SK-N-SH (cell line): Measurements from ENCODE around the gene PRG3. TPM values are rescaled to one million over a fixed set of nuclear protein-coding genes. Genes with fewer than 3 reads are reported as not detected.

Source experiments
- CTCF ChIA-PET: fragments of 300-600, 350-600 bp; formaldehyde crosslinking; extraction: SDS; loops from one replicate; lab custom pipeline; 2021; lab: Yijun Ruan, JAX
- POLR2A ChIA-PET: fragments of 350-600 bp; sonication (Branson Sonifier 250); formaldehyde crosslinking; extraction: SDS; loops from one replicate; lab custom pipeline; 2020; ENCODE audit warnings: antibody characterized with exemption, inconsistent platforms; lab: Yijun Ruan, JAX
- DNase-seq: peaks from one replicate; pipeline ENCODE4 v3.0.0; 2012
- H2AFZ ChIP-seq: fragments of 200-600 bp; sonication (generic); 2 replicates; pipeline ENCODE4 v1.8.1; 2016; ENCODE audit warnings: antibody characterized with exemption, mild to moderate bottlenecking, low read depth
- H3F3A ChIP-seq: fragments of 200-600 bp; sonication (generic); replicated peaks from 2 replicates; pipeline ENCODE3; 2016; ENCODE audit warnings: antibody characterized with exemption, mild to moderate bottlenecking; ENCODE audit not compliant: insufficient read depth
- H3K27ac ChIP-seq, 2 experiments: fragments of 200-500 bp in 1 of 2; fragments of 200-600 bp in 1 of 2; sonication (Bioruptor generic) in 1 of 2; sonication (generic), shearing (Covaris generic) in 1 of 2; 2 replicates each; pipeline versions ENCODE4 v1.5.1 to v1.6.1; 2014 to 2016; ENCODE audit warnings: low read depth in 2 of 2, inconsistent platforms in 1 of 2, low read length in 1 of 2, mild to moderate bottlenecking in 1 of 2, mixed read lengths in 1 of 2
- H3K27me3 ChIP-seq: fragments of 200-600 bp; sonication (generic), shearing (Covaris generic); 2 replicates; pipeline ENCODE4 v1.6.1; 2016; ENCODE audit warnings: mixed run types; ENCODE audit not compliant: insufficient read depth
- H3K36me3 ChIP-seq, 2 experiments: fragments of 200-500 bp in 1 of 2; fragments of 200-600 bp in 1 of 2; sonication (Bioruptor generic) in 1 of 2; sonication (generic) in 1 of 2; replicated peaks in 1 of 2; 2 replicates each; pipeline versions ENCODE3 to v1.5.1; 2014 to 2016; ENCODE audit warnings: low read length in 1 of 2, mild to moderate bottlenecking in 1 of 2; ENCODE audit not compliant: insufficient read depth in 2 of 2, control insufficient read depth in 1 of 2
- H3K4me1 ChIP-seq, 2 experiments: fragments of 200-500 bp in 1 of 2; fragments of 200-600 bp in 1 of 2; sonication (Bioruptor generic) in 1 of 2; sonication (generic), shearing (Covaris generic) in 1 of 2; 2 replicates each; pipeline versions ENCODE4 v1.5.1 to v1.6.1; 2014 to 2016; ENCODE audit warnings: low read depth in 1 of 2, low read length in 1 of 2, mixed run types in 1 of 2; ENCODE audit not compliant: insufficient read depth in 2 of 2, control insufficient read depth in 1 of 2
- H3K4me2 ChIP-seq: fragments of 200-600 bp; sonication (generic), shearing (Covaris generic); 2 replicates; pipeline ENCODE4 v1.6.1; 2017; ENCODE audit warnings: mixed run types
- H3K4me3 ChIP-seq, 2 experiments: fragments of 200-500 bp in 1 of 2; fragments of 200-600 bp in 1 of 2; sonication (Bioruptor generic) in 1 of 2; sonication (generic), shearing (Covaris generic) in 1 of 2; 2 replicates each; pipeline versions ENCODE4 v1.5.1 to v1.8.1; 2014 to 2016; ENCODE audit warnings: low read depth in 2 of 2, inconsistent platforms in 1 of 2, low read length in 1 of 2, mild to moderate bottlenecking in 1 of 2, mixed read lengths in 1 of 2, moderate library complexity in 1 of 2
- H3K79me2 ChIP-seq: fragments of 200-600 bp; sonication (generic); 2 replicates; pipeline ENCODE4 v1.8.1; 2017; ENCODE audit warnings: mild to moderate bottlenecking; ENCODE audit not compliant: insufficient read depth
- H3K9ac ChIP-seq: fragments of 200-600 bp; sonication (generic); 2 replicates; pipeline ENCODE4 v1.6.1; 2017; ENCODE audit warnings: mixed run types
- H3K9me2 ChIP-seq: fragments of 200-600 bp; sonication (generic); 2 replicates; pipeline ENCODE4 v1.6.1; 2017; ENCODE audit warnings: mixed run types
- H3K9me3 ChIP-seq: fragments of 200-600 bp; sonication (generic); 2 replicates; pipeline ENCODE4 v1.6.1; 2017; ENCODE audit warnings: mixed run types, mild to moderate bottlenecking, moderate library complexity
- H4K20me1 ChIP-seq: fragments of 200-600 bp; sonication (generic); 2 replicates; pipeline ENCODE4 v1.6.1; 2017; ENCODE audit warnings: mild to moderate bottlenecking, mixed run types; ENCODE audit not compliant: insufficient read depth
- ELF1 ChIP-seq: IDR thresholded peaks from 2 replicates; pipeline ENCODE4 v1.4.0; 2012
- EP300 ChIP-seq, 2 experiments: IDR thresholded peaks; 2 replicates each; pipeline versions ENCODE4 v1.4.0 to v1.6.1; 2012; ENCODE audit warnings: borderline replicate concordance in 1 of 2, low read depth in 1 of 2, low read length in 1 of 2
- EZH2phosphoT487 ChIP-seq: fragments of 200-600 bp; sonication (generic); IDR thresholded peaks from 2 replicates; pipeline ENCODE4 v1.6.1; 2017; ENCODE audit warnings: low read depth, mixed run types, mild to moderate bottlenecking, antibody characterized with exemption, moderate library complexity, borderline replicate concordance
- FOXJ3 ChIP-seq: sonication (generic); formaldehyde crosslinking; IDR thresholded peaks from 2 replicates; pipeline ENCODE4 v1.5.1; 2020; ENCODE audit warnings: mild to moderate bottlenecking, missing genetic modification reagents
- FOXM1 ChIP-seq: IDR thresholded peaks from 2 replicates; pipeline ENCODE4 v1.4.0; 2012; ENCODE audit warnings: low read depth, mild to moderate bottlenecking
- GATA2 ChIP-seq: sonication (generic); formaldehyde crosslinking; IDR thresholded peaks from 2 replicates; pipeline ENCODE4 v1.5.0; 2020; ENCODE audit warnings: mild to moderate bottlenecking, missing genetic modification reagents
- MXI1 ChIP-seq: IDR thresholded peaks from 2 replicates; pipeline ENCODE4 v1.6.1; 2012; ENCODE audit warnings: mild to moderate bottlenecking, low read depth, low read length, improper control_type of control experiment
- NFIC ChIP-seq: IDR thresholded peaks from 2 replicates; pipeline ENCODE4 v1.4.0; 2012; ENCODE audit warnings: borderline replicate concordance
- POLR2AphosphoS5 ChIP-seq: IDR thresholded peaks from 2 replicates; pipeline ENCODE4 v1.6.1; 2012; ENCODE audit warnings: low read depth, low read length
- RCOR1 ChIP-seq: fragments of 150-350 bp; IDR thresholded peaks from 2 replicates; pipeline ENCODE4 v1.6.1; 2017; ENCODE audit warnings: antibody characterized with exemption, low read length
- RFX5 ChIP-seq: IDR thresholded peaks from 2 replicates; pipeline ENCODE4 v1.6.1; 2012; ENCODE audit warnings: mild to moderate bottlenecking, improper control_type of control experiment, low read length
- TAF1 ChIP-seq: IDR thresholded peaks from 2 replicates; pipeline ENCODE4 v1.6.1; 2012; ENCODE audit warnings: low read depth, mild to moderate bottlenecking, low read length, moderate library complexity, borderline replicate concordance
- YY1 ChIP-seq: IDR thresholded peaks from 2 replicates; pipeline ENCODE4 v1.4.0; 2012; ENCODE audit warnings: low read depth, mild to moderate bottlenecking
- WGBS: methylation state at CpG from one replicate; pipeline ENCODE4 v1.1.6; 2017; ENCODE audit warnings: low lambda C conversion rate; 5-methylcytosine and 5-hydroxymethylcytosine counted together
- polyA plus RNA-seq, 3 experiments: library from polyadenylated mRNA; depleted of rRNA; stranded (reverse); fragments of >200 nt; gene quantifications; 2 replicates each; pipeline ENCODE4 v1.2.3, GENCODE V29; 2012
- TF ChIP-seq, protein P1 (sequence below): fragments of 150-350 bp; IDR thresholded peaks from 2 replicates; pipeline ENCODE4 v1.6.1; 2017; ENCODE audit warnings: antibody characterized with exemption, low read length, low read depth, borderline replicate concordance
- TF ChIP-seq, protein P2 (sequence below): fragments of 200-600 bp; sonication (generic); IDR thresholded peaks from 2 replicates; pipeline ENCODE4 v1.6.1; 2017; ENCODE audit warnings: antibody characterized with exemption, mild to moderate bottlenecking, moderate library complexity
- TF ChIP-seq, protein P3 (sequence below): IDR thresholded peaks from 2 replicates; pipeline ENCODE4 v1.4.0; 2012; ENCODE audit warnings: low read depth
- TF ChIP-seq, protein P4 (sequence below): IDR thresholded peaks from 2 replicates; pipeline ENCODE4 v1.4.0; 2012; ENCODE audit warnings: low read depth, borderline replicate concordance
- TF ChIP-seq, protein P5 (sequence below): IDR thresholded peaks from 2 replicates; pipeline ENCODE4 v1.6.1; 2012; ENCODE audit warnings: mild to moderate bottlenecking, low read depth, low read length, moderate library complexity

Gene PRG3
- polyA plus RNA-seq, 1 of the 3 experiments (the other 2 are of a cell fraction): not detected

DNA sequence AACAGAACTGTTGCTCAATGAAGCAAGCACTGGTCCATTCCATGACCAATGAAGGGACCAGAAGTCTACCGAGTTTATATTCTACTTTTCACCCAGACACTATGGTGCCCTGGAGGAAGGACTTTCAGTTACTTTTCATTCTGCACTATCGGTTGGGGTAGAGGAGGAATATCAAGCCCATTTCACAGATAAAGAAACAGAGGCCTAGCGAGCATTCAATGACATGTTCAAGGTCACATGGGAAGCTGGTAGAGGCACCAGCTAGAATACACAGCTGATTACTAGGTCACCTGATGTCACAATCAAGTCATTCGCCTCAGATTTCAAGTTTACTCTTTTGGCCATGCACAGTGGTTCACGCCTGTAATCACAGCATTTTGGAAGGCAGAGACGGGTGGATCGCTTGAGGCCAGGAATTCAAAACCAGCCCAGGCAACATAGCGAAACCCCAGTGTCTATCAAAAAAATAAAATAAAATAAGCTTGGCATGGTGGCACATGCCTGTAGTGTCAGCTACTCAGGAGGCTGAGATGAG is 27.1 kb upstream of the PRG3 start:
- H3K27ac ChIP-seq: no peak overlapping the region
- no peaks in the 10 kb centered on the region for H4K20me1 ChIP-seq
- DNase-seq: no peak
- H3F3A ChIP-seq: no peaks in the 10 kb centered on the region
- no peak overlapping the region for H2AFZ ChIP-seq
- TF ChIP-seq, protein P1, sequence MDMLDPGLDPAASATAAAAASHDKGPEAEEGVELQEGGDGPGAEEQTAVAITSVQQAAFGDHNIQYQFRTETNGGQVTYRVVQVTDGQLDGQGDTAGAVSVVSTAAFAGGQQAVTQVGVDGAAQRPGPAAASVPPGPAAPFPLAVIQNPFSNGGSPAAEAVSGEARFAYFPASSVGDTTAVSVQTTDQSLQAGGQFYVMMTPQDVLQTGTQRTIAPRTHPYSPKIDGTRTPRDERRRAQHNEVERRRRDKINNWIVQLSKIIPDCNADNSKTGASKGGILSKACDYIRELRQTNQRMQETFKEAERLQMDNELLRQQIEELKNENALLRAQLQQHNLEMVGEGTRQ: no peak
- TF ChIP-seq FOXJ3 (CRISPR knock-in tag) (no peak), FOXM1 (no peak), YY1 (no peak), NFIC (no peak), GATA2 (CRISPR knock-in tag) (no peak), MXI1 (no peak), RCOR1 (no peak), RFX5 (no peak), ELF1 (no peak), POLR2AphosphoS5 (no peak), EZH2phosphoT487 (no peak), EP300 (IDR thresholded peaks at IDR 0.05; ENCODE audit: borderline replicate concordance in 1 of 2, low read depth in 1 of 2, low read length in 1 of 2) (no peak), TAF1 (no peak)
- TF ChIP-seq, protein P2, sequence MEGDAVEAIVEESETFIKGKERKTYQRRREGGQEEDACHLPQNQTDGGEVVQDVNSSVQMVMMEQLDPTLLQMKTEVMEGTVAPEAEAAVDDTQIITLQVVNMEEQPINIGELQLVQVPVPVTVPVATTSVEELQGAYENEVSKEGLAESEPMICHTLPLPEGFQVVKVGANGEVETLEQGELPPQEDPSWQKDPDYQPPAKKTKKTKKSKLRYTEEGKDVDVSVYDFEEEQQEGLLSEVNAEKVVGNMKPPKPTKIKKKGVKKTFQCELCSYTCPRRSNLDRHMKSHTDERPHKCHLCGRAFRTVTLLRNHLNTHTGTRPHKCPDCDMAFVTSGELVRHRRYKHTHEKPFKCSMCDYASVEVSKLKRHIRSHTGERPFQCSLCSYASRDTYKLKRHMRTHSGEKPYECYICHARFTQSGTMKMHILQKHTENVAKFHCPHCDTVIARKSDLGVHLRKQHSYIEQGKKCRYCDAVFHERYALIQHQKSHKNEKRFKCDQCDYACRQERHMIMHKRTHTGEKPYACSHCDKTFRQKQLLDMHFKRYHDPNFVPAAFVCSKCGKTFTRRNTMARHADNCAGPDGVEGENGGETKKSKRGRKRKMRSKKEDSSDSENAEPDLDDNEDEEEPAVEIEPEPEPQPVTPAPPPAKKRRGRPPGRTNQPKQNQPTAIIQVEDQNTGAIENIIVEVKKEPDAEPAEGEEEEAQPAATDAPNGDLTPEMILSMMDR: no peak
- TF ChIP-seq, protein P3, sequence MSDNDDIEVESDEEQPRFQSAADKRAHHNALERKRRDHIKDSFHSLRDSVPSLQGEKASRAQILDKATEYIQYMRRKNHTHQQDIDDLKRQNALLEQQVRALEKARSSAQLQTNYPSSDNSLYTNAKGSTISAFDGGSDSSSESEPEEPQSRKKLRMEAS: no peak
- TF ChIP-seq, protein P4, sequence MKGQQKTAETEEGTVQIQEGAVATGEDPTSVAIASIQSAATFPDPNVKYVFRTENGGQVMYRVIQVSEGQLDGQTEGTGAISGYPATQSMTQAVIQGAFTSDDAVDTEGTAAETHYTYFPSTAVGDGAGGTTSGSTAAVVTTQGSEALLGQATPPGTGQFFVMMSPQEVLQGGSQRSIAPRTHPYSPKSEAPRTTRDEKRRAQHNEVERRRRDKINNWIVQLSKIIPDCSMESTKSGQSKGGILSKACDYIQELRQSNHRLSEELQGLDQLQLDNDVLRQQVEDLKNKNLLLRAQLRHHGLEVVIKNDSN: no peak
- TF ChIP-seq, protein P5, sequence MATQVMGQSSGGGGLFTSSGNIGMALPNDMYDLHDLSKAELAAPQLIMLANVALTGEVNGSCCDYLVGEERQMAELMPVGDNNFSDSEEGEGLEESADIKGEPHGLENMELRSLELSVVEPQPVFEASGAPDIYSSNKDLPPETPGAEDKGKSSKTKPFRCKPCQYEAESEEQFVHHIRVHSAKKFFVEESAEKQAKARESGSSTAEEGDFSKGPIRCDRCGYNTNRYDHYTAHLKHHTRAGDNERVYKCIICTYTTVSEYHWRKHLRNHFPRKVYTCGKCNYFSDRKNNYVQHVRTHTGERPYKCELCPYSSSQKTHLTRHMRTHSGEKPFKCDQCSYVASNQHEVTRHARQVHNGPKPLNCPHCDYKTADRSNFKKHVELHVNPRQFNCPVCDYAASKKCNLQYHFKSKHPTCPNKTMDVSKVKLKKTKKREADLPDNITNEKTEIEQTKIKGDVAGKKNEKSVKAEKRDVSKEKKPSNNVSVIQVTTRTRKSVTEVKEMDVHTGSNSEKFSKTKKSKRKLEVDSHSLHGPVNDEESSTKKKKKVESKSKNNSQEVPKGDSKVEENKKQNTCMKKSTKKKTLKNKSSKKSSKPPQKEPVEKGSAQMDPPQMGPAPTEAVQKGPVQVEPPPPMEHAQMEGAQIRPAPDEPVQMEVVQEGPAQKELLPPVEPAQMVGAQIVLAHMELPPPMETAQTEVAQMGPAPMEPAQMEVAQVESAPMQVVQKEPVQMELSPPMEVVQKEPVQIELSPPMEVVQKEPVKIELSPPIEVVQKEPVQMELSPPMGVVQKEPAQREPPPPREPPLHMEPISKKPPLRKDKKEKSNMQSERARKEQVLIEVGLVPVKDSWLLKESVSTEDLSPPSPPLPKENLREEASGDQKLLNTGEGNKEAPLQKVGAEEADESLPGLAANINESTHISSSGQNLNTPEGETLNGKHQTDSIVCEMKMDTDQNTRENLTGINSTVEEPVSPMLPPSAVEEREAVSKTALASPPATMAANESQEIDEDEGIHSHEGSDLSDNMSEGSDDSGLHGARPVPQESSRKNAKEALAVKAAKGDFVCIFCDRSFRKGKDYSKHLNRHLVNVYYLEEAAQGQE: no peak
- H3K36me3 ChIP-seq: no peaks in the 10 kb centered on the region
- H3K4me1 ChIP-seq: no peaks in the 10 kb centered on the region; a peak in 1 of 4 replicates
- 76% methylated on average over 8 of the region's 8 CpGs for WGBS
- no peaks in the 10 kb centered on the region for H3K79me2 ChIP-seq
- H3K9me3 ChIP-seq: no peaks in the 10 kb centered on the region
- no peak overlapping the region for H3K4me2 ChIP-seq
- H3K27me3 ChIP-seq: no peaks in the 10 kb centered on the region
- ChIA-PET CTCF (no interaction called here), POLR2A (no interaction called here)
- no peak overlapping the region for H3K9ac ChIP-seq
- H3K4me3 ChIP-seq: no peak overlapping the region
- H3K9me2 ChIP-seq: no peaks in the 10 kb centered on the region
